ENCODE data around the gene MACF1. TPM values are rescaled to one million over a fixed set of nuclear protein-coding genes. Genes with fewer than 3 reads are reported as not detected.

Gene MACF1
- total RNA-seq, 1 experiment from 2014 or later = 190 TPM

- Mint-ChIP-seq H3K4me1 (peaks cover 74 to 79% of the 10 kb centered on the region in 2 experiments), H3K27me3 (ENCODE audit: low read depth) (no peaks in the 10 kb centered on the region), H3K27ac (peak overlapping the region; percentile 91 to 99 (median 93)), H3K9me3 (no peaks in the 10 kb centered on the region), H3K36me3 (ENCODE audit: insufficient read depth in 1 of 3, low read depth in 3 of 3) (no peaks in the 10 kb centered on the region), H3K4me3 (peak overlapping the region in 1 of 2 experiments; percentile 41; a peak in 2 of 5 replicates)
- H2BK15ac ChIP-seq (ENCODE audit: low read depth, low read length) = no peak overlapping the region
- no peaks in the 10 kb centered on the region for H4K20me1 ChIP-seq (ENCODE audit: control insufficient read depth, insufficient read depth, insufficient read length)
- H4K8ac ChIP-seq (replicated peaks; ENCODE audit: insufficient read length, low read depth, low read length) = no peak overlapping the region
- peaks cover 10% of the 10 kb centered on the region for H3K79me1 ChIP-seq (ENCODE audit: insufficient read depth, low read depth, low read length, poor library complexity, severe bottlenecking)
- H3K56ac ChIP-seq (ENCODE audit: insufficient read length, low read depth, low read length) = no peak overlapping the region
- no peak overlapping the region for H3K23ac ChIP-seq (ENCODE audit: insufficient read length, low read depth, low read length)
- H3K23me2 ChIP-seq (ENCODE audit: insufficient read length, low read depth, low read length, poor library complexity, severe bottlenecking) = no peaks in the 10 kb centered on the region
- no peak overlapping the region for H2BK120ac ChIP-seq (ENCODE audit: low read depth, low read length, poor library complexity, severe bottlenecking)
- no CpG with 5 or more reads among the region's 9 CpGs for whole genome bisulfite sequencing (ENCODE audit: extremely low coverage, insufficient read length, low lambda C conversion rate)
- no peak overlapping the region for H2AK5ac ChIP-seq (ENCODE audit: insufficient read length, low read length)
- H3T11ph ChIP-seq (ENCODE audit: low read length) = no peak overlapping the region
- no peak overlapping the region for H3K4ac ChIP-seq (ENCODE audit: low read depth, low read length)
- peaks cover 7% of the 10 kb centered on the region; the same call in 1 of the 2 replicates for H3K4me1 ChIP-seq (ENCODE audit: insufficient read depth, low read length)
- H3K4me2 ChIP-seq (ENCODE audit: insufficient read depth, insufficient read length, low read length) = no peak overlapping the region
- no peak overlapping the region for H3K27ac ChIP-seq (ENCODE audit: insufficient read length, low read depth, low read length)
- H3K14ac ChIP-seq (ENCODE audit: insufficient read depth, low read length) = no peak overlapping the region
- H3K9ac ChIP-seq (ENCODE audit: extremely low read depth, insufficient read length, low read length) = no peak overlapping the region
- no peak overlapping the region for H4K91ac ChIP-seq (ENCODE audit: insufficient read length, low read depth, low read length)
- no peak overlapping the region for H2AFZ ChIP-seq (ENCODE audit: low read length)
- H4K5ac ChIP-seq (ENCODE audit: insufficient read length, low read depth, low read length) = no peak overlapping the region
- H2BK12ac ChIP-seq (ENCODE audit: insufficient read length, low read depth, low read length) = no peak overlapping the region
- H2BK5ac ChIP-seq (ENCODE audit: insufficient read length, low read length) = no peak overlapping the region
- H2BK20ac ChIP-seq (ENCODE audit: low read depth, low read length, poor library complexity, severe bottlenecking) = no peak overlapping the region
- no peaks in the 10 kb centered on the region for H3K9me3 ChIP-seq (ENCODE audit: control insufficient read depth, low read depth, low read length)
- H3K27me3 ChIP-seq (ENCODE audit: insufficient read depth, low read length) = no peaks in the 10 kb centered on the region
- no peak overlapping the region for H3K18ac ChIP-seq (ENCODE audit: insufficient read length, low read depth, low read length)
- peak; percentile 61 for DNase-seq
- TF ChIP-seq CTCF (conservative IDR thresholded peaks at IDR 0.05) = no peak
- peaks cover 35% of the 10 kb centered on the region; the same call in 1 of the 2 replicates for H3K79me2 ChIP-seq (ENCODE audit: insufficient read depth, low read length)
Measured at GRCh38 chr1:39170731-39171667, 33.5 kb upstream of the MACF1 start.
